Hematopoietic multipotent progenitor cell (in vitro differentiated cells): ENCODE measurements around the gene OSGIN1. TPM values are rescaled to one million over a fixed set of nuclear protein-coding genes. Genes with fewer than 3 reads are reported as not detected.

Experiments used
- DNase-seq, 3 donors: peaks; one replicate each; pipeline ENCODE4 v3.0.0-alpha.2; 2011 to 2015; ENCODE audit warnings: low read depth in 2 of 3, low spot score in 2 of 3
- total RNA-seq: library from RNA; depleted of rRNA; stranded (reverse); fragments of >200 nt; gene quantifications from one replicate; pipeline ENCODE4 v1.2.3, GENCODE V29; 2012

Gene OSGIN1
- total RNA-seq, 1 donor = 0.81 TPM

DNA sequence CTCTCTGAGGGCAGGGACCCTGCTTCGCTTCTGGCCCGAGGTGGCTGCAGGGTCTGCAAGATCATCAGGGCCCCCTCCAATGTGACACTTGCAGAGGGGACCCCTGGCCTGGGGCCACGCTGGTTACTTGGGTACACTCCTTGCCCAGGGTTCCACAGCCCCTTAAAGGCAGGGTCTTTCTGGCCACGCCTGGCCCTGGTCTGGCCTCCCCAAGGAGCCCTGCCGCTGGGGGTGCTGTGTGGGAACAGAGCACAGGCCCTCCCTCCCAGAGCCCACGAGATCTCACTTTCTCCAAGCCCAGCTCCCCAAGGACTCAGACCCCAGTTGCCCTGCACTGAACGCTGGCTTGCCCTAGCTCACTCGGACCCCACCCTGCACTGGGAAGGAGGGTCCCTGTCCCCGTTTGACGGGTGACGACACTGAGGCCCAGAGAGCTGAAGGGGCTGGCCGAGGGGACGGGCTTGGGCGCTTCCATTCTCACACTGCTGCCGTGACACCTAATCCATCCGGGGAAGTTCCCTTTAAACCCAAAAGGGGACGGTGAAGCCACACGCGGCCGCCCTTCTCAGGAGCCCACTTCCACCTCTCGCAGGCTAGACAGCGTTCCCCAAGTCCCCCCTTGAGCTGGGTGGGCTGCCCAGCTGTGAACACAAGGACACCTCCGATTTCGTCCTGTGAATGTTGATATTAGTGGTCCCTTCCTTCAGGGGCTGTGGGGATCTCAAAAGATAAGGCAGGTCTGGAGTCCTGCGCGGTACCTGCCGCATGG lies 26.9 kb upstream of the OSGIN1 start:
- DNase-seq = no peak

DNA sequence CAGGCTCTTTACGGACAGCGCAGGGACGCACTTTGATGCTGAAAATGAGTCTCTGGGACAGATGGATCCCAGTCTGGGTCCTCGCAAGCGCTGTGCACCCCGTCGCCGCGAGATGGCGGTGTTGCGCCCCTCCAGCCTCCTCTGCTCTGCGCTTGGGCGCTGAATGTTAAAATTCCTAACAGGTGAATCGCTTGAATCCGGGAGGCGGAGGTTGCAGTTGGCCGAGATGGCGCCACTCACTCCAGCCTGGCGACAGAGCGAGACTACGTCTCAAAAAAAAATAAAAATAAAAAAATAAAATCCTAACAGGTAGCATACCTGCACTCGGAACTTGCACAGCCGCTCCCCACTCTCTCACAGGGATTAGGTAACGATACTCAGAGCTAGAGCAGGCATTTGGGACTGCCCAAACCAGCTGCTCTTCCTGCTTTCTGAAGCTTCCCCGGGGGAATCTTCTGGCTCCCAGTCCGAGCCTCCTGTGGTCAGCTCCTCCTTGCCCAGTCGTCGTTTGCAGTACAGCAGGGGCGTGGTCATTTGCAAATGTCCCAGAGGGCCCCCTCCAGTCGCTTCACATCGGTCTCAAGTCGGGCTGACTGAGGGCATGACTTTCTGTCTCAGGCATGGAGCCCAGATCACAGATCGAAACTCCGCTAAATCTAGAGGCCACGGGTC lies 26.2 kb upstream of the OSGIN1 start:
- peak; percentile 18 to 48 (median 26) for DNase-seq

DNA sequence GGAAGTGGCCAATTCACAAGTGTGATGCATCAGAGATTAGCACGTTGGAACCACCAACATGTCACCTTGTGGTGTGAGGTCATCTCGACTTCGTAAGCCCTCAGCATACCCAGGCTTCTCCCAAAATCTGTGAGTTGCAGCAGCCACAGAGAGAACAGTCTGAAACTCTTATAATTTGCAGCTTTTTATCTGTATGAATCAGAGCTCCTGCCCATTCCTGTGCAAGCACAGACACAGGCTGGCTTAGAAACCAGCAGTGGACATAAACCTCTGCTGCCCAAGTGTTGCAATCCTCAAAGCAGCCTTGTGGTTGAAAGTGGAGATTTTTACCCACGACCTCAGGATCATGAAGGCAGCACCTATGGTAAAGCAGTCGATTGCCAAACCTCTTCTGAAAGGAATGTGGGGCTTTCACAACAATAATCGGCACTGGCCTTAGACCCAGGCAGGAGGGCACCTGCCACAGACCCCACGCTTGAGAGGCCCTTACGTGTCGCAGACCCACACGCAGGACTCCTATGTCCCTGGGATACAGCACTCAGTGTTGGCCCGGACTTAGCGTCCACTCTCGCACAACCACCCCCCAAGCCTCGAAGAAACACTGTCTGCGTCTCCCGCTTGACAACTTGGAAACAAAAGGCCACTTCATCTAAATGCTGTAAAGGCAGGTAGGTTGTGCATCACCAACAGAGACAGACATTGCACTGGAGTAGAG lies 24.5 kb upstream of the OSGIN1 start:
- DNase-seq = no peak

DNA sequence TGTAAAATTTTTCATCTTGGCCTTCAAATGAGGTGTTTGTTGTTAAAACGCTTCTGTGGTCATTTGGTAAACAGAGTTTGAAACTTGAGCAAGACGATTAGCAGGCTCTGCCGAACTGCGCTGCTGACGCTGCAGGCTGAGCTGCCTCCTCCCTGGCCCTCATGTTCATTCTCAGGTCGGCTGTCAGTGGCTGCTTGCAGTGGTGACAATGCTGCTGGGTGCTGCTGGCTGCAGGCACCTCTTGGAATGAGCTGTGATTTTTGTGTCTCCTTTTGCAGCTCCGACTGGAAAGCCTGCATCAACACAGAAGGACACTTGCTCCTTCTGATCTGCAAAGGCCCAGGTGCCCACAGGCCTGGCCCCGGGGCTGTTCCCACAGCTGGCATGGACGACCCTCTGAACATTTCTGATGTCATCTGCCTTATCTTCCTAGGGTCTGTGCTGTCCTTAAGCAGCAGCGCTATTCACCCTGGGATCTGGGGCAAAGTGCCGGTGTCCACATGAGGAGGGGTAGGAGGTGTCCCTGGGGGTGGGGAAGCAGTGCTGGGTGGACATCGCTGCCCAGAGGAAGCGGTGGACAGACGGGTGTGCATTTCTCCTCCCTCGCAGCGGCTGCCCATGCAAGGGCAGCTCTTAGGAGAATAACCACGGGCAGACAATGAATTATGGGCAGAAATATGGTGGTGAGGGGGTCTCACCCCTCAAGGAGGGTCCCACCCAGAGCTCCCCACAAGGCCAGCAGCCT lies 23.1 kb upstream of the OSGIN1 start:
- no peak for DNase-seq

DNA sequence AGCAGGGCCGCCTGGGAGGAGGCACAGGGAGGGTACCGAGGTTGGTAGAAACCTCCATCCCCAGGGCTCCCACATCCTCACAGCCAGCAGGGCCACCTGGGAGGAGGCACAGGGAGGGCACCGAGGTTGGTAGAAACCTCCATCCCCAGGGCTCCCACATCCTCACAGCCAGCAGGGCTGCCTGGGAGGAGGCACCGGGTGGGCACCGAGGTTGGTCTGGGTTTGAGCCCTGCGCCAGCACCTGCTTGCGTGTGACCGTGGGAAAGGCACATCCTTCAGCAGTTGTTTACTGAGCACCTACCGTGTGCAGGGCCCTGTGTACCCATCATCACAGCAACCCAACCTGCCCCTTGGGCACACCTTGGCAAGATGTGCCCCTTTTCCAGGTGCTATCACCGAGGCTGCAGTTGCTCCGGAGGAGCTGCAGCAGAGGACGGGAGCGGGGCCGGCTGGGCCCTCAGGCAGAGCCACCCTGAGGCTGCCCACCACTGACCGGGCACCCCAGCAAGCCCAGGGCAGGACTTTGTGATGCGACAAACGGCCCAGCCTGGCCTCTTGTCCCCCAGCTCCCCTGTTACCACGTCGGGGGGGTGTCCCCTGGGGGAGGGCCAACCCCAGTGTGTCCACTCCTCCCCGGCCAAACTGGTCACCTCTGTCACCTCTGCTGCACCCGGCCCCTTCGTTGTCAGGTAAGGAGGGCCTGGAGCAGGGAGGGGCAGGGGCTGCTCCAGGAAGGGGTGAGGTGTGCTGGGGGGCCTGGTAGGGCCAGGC lies 22.1 kb upstream of the OSGIN1 start:
- DNase-seq = no peak

DNA sequence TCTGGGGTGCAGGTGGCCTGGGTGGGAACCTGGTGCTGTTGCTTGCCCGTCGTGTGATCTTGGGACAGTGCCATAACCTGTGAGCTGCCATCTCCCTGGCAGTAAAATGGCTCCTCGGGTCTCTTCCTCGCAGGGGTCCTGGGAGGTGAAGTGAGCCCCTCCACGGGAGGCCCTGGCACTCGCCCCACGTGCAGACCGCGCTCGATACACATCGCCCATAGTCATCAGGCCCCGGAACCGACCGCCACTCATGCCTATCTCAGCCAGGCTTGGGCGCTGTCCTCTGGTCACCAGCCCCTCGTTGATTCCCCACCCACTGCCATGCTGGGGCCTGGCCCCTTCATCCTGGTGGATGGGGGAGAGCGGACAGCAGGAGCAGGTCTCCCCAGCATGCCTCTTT lies 21.5 kb upstream of the OSGIN1 start:
- DNase-seq = no peak

DNA sequence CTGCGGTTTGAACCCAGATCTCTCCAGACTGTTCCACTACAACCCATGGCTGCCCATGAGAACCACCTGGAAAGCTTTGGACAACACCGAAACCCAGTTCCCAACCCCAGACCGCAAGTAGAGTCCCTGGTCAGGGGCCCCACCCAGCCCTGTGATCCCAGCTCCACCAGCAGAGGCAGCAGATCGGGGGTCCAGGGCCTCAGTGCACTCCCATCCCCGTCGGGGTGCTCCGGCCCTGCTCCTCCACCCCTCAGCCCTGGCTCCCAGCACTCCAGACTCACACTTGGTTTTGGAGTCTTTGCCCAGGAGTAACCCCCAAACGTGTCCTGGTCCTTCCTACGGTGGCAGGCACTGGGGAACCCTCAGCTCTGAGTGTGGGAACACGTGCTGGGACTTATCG lies 20.7 kb upstream of the OSGIN1 start:
- no peak for DNase-seq

DNA sequence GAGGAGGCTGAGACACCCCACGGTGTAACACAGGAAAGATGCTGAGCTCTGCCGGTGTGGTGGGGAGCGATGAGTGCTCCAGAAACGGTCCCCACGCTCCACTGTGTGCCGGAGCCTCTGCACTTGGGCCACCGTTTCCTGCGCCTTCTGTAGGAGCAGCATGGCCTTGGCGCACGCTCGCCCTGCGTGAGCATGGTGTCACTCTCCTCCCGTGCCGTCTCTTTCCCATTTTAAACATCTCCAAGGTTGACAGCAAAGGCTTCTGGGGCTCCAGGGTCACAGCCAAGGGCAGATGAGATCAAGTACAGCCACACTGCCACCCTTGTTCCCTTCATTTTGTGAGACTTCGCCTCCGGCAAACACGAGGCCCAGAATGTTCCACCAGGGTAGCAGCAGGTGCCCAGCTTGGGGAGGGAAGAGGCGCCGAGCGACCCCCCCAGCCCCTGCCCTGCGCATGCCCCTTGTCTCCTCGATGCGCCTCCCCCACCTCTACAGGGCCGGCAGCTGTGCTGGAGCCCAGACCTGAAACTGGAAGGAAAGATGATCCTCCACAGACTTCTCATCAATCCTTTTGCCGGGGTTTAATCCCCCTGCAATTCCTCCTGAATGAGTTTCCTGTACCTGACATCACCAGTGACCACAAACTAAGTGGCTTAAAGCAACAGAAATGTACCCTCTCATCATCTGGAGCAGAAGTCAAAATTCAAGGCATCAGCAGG lies 19.9 kb upstream of the OSGIN1 start:
- DNase-seq = no peak

DNA sequence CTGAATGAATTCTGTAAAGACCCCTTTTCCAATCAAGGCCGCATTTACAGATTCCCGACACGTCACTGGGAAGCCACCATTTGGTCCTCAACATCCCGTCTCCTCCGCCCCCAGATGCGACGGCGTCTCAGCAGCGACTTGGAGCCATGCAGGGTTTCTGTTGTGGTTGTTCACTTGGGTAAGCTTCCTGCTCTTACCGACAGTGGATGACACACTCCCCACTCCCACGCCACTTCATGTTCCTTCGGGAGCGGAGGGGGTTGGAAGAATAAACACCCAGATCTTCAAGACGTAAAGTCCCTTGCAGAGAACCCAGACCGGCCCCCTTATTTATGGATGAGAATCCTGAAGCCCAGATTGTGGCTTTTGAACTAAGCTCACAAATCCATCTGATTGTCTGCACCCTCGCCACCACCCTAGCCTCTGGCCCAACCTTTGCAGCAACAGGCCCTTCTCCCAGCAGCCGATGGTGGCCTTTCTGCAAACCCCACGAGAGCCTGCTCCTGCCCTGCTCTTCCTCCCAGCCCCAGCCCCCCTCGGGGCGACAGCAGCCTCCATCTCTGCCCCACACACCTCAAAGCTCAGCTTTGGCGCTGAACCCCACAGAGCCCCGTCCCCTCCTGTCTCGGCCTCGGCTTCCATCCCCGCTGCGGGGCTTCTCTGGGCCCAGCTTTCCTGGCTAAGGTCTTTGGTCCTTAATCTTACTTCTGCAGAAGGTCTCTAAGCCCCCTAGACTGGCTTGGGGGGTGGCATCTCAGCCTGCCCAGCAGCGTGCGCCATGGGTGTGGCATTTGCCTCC lies 19.0 kb upstream of the OSGIN1 start:
- no peak for DNase-seq

DNA sequence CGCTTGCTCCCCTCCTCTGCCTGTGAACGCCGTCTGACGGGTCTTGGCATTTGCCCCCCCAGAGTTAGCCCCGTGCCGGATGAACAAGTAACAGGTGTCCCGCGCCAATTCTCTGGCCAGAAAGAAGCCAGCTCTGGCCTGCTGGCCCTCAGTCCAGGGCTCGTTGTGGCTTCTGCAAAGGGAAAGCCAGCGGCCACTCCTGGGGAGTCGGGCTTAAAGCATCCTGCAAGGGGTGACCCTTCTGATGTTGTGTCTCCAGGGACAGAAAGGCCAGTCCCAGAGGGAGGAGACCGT lies 18.4 kb upstream of the OSGIN1 start:
- no peak for DNase-seq

DNA sequence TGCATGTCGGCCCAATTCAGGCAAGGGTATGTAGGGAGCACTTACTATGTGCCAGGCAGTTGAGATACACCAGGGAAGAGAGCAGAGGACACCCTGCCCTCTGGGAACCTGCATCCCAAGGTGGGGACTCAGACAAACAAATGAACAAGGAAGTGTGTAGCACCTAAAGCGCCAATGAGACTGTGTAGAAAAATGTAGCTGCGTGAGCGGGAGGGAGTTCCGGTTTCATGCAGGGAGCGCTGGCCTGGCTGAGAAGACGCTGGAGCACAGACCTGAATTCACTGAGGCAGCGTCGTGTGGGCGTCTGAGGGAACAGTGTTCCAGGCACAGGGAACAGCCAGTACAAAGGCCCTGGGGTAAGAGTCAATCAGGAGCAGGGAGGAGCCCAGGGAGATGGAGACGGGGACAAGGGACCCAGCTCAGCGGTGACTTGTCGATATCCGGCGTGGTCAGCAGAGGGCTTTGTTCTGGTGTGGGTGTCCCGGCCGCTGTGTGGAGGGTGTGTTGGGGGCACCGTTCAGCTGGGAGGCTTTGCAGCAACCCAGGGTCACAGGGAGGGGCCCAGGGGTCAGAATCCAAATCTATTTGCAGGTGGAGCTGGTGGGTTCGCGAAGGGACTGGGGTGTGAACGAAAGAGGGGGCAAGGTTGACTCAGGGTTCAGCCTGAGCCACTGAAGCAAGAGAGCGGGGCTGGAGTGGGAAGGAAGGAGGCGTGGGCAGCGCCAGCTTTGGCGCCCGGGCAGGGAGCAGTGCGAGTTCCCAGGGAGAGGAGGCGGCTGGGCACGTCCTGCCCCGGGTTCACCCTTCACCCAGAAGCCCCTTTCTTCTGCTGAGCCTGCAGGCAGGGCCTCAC lies 17.8 kb upstream of the OSGIN1 start:
- no peak for DNase-seq

DNA sequence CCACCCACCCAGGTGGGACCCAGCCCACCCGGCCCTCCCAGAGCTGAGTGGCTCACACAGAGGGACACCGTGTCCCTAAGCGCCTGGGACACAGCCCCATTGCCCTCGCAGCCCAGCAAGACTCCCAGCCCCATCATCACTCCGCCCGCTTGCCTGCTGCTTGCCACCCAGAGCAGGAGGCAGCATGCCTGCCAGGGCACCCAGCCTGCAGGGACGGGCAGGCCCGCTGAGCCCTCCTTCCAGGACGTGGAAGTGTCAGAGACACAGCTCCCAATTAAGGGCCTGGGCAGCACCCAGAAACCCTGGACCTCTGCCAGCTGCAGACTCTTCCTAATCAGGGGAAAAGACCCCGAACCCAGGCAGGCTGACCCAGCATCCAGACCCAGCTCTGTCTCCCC lies 17.2 kb upstream of the OSGIN1 start:
- no peak for DNase-seq

DNA sequence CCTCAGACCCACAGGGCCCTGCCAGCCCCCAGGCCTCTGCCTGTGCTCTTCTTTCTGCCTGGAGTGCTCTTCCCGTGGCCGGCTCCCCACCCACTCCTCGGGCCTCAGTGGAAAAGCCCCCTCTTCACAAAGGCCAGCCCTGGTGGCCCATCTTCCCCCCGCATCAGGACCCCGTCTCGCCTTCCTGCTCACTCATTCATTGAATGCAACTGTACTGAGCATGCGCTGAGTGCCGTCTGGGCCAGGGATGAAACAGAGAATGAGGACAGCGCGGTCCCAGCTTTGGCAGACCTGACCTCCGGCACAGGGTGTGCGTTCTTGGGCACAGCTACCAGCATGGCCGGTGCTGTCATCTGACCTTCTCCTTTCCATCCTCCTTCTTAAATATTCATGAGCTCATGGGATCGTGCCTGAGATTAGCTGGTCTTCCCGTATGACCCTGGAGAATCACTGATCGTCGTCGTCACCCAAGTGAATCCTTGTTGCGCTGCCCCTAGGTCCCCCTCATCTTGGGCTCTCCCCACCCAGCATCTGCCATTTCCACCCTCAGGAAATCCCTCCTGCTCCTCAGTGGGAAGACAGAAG lies 16.4 kb upstream of the OSGIN1 start:
- DNase-seq = no peak

DNA sequence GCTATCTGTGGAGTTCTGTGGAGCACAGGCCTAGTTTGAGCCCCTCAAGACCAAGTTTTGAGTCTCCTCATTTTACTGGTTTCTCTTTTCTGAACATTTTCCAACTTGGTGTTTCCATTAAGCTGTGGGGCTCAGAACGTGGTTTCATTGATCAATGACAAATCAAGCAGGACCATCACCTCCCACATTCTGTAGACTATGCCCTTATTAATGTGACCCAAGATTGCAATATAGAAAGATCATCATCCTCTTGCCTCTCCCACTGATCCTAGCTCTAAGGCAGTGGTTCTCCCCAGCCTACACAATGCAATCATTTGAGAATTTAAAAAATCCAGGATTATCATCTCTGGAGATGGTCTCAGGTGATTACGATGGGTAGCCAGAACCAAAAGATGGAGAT lies 15.8 kb upstream of the OSGIN1 start:
- DNase-seq = no peak

DNA sequence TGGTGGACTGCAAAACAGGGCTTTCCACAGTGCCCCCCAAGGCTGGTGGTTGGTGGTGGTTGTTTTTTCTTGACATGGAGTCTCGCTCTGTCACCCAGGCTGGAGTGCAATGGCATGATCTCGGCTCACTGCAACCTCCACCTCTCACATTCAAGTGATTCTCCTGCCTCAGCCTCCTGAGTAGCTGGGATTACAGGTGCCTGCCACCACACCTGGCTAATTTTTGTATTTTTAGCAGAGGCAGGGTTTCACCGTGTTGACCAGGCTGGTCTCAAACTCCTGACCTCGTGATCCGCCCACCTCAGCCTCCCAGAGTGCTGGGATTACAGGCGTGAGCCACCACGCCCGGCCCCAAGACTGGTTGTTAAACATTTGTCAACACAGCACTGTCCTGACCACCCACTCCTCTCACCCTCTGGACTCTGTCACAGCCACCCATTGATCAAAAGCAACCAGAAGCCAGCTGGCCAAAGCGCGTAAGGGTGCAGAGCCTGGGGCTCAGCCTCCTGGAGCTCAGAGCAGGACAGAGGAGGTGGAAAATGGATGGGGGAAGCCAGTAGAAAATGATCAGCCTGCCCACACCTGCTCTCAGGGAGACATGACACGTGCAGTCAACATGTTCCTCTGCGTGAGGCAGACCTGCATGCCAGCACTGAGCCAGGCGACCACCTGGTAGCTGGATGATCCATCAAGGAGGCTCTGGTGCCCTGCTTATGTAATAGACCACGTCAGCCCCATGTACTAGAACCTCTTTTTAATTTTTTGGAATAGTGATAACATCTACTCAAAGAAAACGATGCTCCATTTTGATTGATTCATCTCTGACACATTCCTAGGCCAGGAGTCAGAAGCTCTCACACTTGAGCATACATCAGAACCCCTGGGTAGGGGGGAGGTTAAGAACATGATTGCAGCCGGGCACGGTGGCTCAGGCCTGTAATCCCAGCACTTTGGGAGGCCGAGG lies 14.8 kb upstream of the OSGIN1 start:
- no peak for DNase-seq

DNA sequence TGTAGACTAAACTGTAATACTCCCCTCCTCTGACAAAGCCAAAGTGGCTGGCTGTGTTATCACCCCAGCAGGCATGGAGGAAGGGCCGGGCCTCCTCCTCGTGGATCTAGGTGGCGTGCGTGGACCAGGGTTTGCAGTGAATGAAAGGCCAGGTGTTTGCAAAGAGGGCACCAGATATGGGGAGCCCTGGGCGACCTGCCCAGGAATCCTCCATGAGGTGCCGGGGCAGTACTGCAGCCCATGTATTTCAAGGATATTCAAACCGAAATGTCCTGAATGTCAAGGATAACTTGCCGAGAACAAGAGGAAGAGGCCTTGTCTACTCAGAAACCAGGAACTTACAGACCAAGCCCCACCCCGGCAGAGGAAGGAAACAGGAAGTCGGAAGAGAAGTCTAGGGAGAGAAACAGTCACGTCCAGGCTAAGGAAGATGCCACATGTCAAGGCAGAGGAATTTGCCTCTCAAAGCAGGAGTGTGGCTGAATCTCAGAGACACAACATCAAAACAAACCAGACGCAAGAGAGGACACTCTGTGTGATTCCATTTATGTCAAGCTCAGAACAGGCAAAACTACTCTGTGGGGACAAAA lies 13.7 kb upstream of the OSGIN1 start:
- DNase-seq = no peak
